Sigmoid colon (tissue), 3 donors: Measurements from ENCODE around the gene UBN1.

Source experiments
- CTCF ChIP-seq, 4 experiments: fragments of 450-650 bp in 3 of 4; fragments of 200-600 bp in 1 of 4; IDR thresholded peaks; one replicate each; pipeline ENCODE4 v1.5.1; 2016 to 2019; ENCODE audit warnings: antibody characterized with exemption in 4 of 4, mild to moderate bottlenecking in 3 of 4, moderate library complexity in 2 of 4
- POLR2A ChIP-seq, 2 donors: fragments of 450-650 bp; IDR thresholded peaks; one replicate each; pipeline ENCODE4 v1.6.1; 2016; ENCODE audit warnings: antibody characterized with exemption in 2 of 2, mild to moderate bottlenecking in 2 of 2, moderate library complexity in 2 of 2

- no peak for TF ChIP-seq CTCF (IDR thresholded peaks at IDR 0.05)
- TF ChIP-seq POLR2A (IDR thresholded peaks at IDR 0.05): no peak
Measured at GRCh38 chr16:4926928-4927327, 79.6 kb downstream of the UBN1 start.
